Thoracic aorta (tissue), 2 donors: ENCODE results near the gene KLRB1. TPM values are rescaled to one million over a fixed set of nuclear protein-coding genes. Genes with fewer than 3 reads are reported as not detected.
"Not testable (repeated sequence)": the region's sequence is repeated elsewhere in the genome, so short reads cannot be mapped to it uniquely, and the experiment has no call there.

Source experiments
- ATAC-seq: fragments of 150-250 bp; one replicate; pipeline ENCODE4 v1.8.0; 2017; ENCODE audit warnings: low read depth; ENCODE audit not compliant: insufficient number of reproducible peaks, low FRiP score
- DNase-seq: peaks from one replicate; pipeline ENCODE4 v3.0.0-alpha.2; 2020; ENCODE audit warnings: low spot score
- H3K27ac ChIP-seq, 2 donors: fragments of 200-600 bp; sonication (generic); 1 replicate in 1 of 2; 2 replicates in 1 of 2; pipeline ENCODE4 v1.5.1; 2016; ENCODE audit warnings: mild to moderate bottlenecking in 2 of 2, moderate library complexity in 2 of 2
- H3K27me3 ChIP-seq: fragments of 200-600 bp; sonication (generic); replicated peaks from 2 replicates; pipeline ENCODE4 v1.6.0; 2016; ENCODE audit warnings: mild to moderate bottlenecking; ENCODE audit not compliant: insufficient read depth
- H3K36me3 ChIP-seq: fragments of 200-600 bp; sonication (generic); one replicate; pipeline ENCODE4 v1.5.1; 2016
- H3K4me1 ChIP-seq, 2 donors: fragments of 200-600 bp; sonication (generic); 1 replicate in 1 of 2; 2 replicates in 1 of 2; pipeline versions ENCODE4 v1.5.1 to v1.6.0; 2016; ENCODE audit warnings: low read depth in 2 of 2, mild to moderate bottlenecking in 1 of 2; ENCODE audit not compliant: control insufficient read depth in 1 of 2
- H3K4me3 ChIP-seq: fragments of 200-600 bp; sonication (generic); 2 replicates; pipeline ENCODE4 v1.5.1; 2016; ENCODE audit warnings: mild to moderate bottlenecking
- H3K9me3 ChIP-seq: fragments of 200-600 bp; sonication (generic); 2 replicates; pipeline ENCODE4 v1.5.1; 2016
- CTCF ChIP-seq: fragments of 200-600 bp; sonication (generic); IDR thresholded peaks from one replicate; pipeline ENCODE4 v1.5.1; 2019; ENCODE audit warnings: antibody characterized with exemption
- total RNA-seq, 2 donors: library from RNA; depleted of rRNA; stranded (reverse); fragments of >200 nt; gene quantifications; one replicate each; pipeline versions ENCODE4 v1.1.0 to v1.2.3, GENCODE V29; 2016

KLRB1 gene
- total RNA-seq, 2 donors from 2014 or later, result 1.6 TPM; not detected in 1

- no peaks in the 10 kb centered on the region for H3K27me3 ChIP-seq
- H3K36me3 ChIP-seq, result no peaks in the 10 kb centered on the region
- no peaks in the 10 kb centered on the region for H3K9me3 ChIP-seq
- no peak for DNase-seq
- no peak for ATAC-seq
- H3K27ac ChIP-seq, result no peak overlapping the region
- no peak overlapping the region for H3K4me3 ChIP-seq
- H3K4me1 ChIP-seq, result no peaks in the 10 kb centered on the region
- TF ChIP-seq CTCF, result no peak
These were observed 25.1 kb upstream of the KLRB1 start for GRCh38 chr12:9632766-9633165.

GRCh38 chr12:9626821-9627220, 19.1 kb upstream of the KLRB1 start:
- no peak for ATAC-seq
- no peak for TF ChIP-seq CTCF
- Histone ChIP-seq H3K36me3 (no peaks in the 10 kb centered on the region), H3K4me1 (no peaks in the 10 kb centered on the region), H3K4me3 (no peak overlapping the region), H3K27me3 (no peaks in the 10 kb centered on the region), H3K9me3 (peaks cover 5% of the 10 kb centered on the region), H3K27ac (no peak overlapping the region)
- no peak for DNase-seq

- H3K27me3 ChIP-seq, result no peaks in the 10 kb centered on the region
- TF ChIP-seq CTCF, result no peak
- H3K4me1 ChIP-seq, result no peaks in the 10 kb centered on the region
- peaks cover 5% of the 10 kb centered on the region for H3K9me3 ChIP-seq
- H3K4me3 ChIP-seq, result no peak overlapping the region
- no peak overlapping the region for H3K27ac ChIP-seq
- DNase-seq (no peak), ATAC-seq (no peak)
- H3K36me3 ChIP-seq, result no peaks in the 10 kb centered on the region
These were observed 18.6 kb upstream of the KLRB1 start for GRCh38 chr12:9626291-9626690.

- TF ChIP-seq CTCF, result no peak
- no peaks in the 10 kb centered on the region for H3K27me3 ChIP-seq
- DNase-seq (no peak), ATAC-seq (no peak)
- H3K36me3 ChIP-seq, result no peaks in the 10 kb centered on the region
- H3K27ac ChIP-seq, result no peak overlapping the region
- peaks cover 5% of the 10 kb centered on the region for H3K9me3 ChIP-seq
- H3K4me1 ChIP-seq, result no peaks in the 10 kb centered on the region
- no peak overlapping the region for H3K4me3 ChIP-seq
These were observed 17.3 kb upstream of the KLRB1 start for GRCh38 chr12:9625019-9625418.

- no peaks in the 10 kb centered on the region for H3K36me3 ChIP-seq
- DNase-seq (no peak), ATAC-seq (no peak)
- no peak for TF ChIP-seq CTCF
- no peak overlapping the region for H3K27ac ChIP-seq
- H3K4me3 ChIP-seq, result no peak overlapping the region
- H3K27me3 ChIP-seq, result no peaks in the 10 kb centered on the region
- no peaks in the 10 kb centered on the region for H3K9me3 ChIP-seq
- H3K4me1 ChIP-seq, result no peaks in the 10 kb centered on the region
These were observed 11.9 kb upstream of the KLRB1 start for GRCh38 chr12:9619411-9620179.

- not testable (repeated sequence) for H3K4me3 ChIP-seq, DNase-seq, ATAC-seq, H3K9me3 ChIP-seq, H3K36me3 ChIP-seq, H3K4me1 ChIP-seq, H3K27me3 ChIP-seq, H3K27ac ChIP-seq
These were observed 11.2 kb upstream of the KLRB1 start for GRCh38 chr12:9618906-9619305.
